NCI-H1436 treated with DMSO at 0.1 percent for 48 hours (cell line): ENCODE results near the gene LRRC3B.

Experiments used
- DNase-seq: peaks from one replicate; lab custom pipeline; 2025; lab: John Stamatoyannopoulos, UW

The LRRC3B gene

DNA sequence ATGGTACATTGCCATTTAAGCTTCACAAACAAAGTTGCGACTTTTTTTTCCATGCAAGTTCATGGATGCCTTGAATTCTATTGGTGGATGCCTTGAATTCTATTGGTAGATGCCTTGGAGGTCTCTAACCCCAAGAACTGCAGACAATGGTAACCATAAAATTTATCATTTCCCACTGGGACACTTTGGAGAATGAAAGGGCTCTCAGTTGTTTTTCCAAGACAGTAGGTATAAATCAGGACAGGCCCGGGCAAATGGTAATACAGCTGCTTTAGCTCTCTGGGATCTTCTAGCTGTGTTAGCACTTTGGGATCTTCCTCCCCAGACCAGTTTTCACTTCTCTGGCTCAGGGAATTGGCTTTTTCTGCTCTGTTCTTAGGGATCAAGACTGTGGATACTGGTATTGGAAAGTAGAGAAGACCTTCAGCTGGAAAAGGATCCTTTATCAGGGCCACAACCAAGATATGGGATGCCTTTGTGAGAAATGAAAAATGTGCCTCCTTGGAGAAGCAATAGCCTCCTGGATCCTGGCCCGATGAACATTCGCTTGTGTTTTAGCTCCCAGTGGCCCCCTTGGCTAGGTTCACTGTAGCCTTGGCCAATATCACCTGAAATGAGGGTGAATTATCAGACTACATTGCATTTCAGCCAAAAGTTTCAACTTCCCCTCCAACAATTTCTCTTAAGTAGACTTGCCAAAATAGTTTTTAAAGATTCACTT is 8.3 kb downstream of the LRRC3B start:
- no peak for DNase-seq

DNA sequence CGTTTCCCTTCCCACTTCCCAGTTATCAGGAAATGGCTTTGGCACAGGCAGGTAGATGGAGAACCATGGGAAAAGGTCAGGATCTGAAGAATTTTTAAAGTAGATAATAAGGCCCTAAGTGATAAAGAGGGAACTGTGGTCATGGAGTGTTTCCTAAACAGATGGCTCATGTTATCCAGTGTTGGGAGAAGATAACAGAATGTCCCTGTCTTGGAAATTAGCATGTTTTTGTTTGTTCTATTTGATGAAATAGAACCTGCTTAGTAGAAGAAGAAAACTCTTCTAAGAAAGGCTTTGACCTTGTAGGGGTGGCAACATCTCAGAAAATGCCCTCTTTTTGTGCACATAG is 8.8 kb downstream of the LRRC3B start:
- no peak for DNase-seq

DNA sequence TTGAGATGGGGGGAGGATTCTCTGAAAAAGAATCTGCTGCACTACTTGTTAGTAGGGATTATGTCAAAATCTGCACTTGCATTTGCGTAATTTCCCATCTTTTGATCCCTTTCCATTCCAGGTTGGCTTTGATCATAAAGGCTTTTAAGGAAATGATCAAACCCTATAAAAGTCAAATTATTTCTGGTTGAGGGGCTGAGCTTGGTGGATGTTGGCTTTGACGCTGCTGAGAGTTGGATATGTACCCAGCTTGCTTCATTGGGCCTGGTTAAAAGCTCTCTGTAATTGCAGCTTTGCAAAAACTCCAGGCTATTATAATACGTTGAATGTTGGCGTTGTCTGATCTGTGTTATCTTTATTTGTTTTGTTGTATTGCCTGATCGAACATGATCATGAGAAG is 12.0 kb downstream of the LRRC3B start:
- DNase-seq, result no peak

DNA sequence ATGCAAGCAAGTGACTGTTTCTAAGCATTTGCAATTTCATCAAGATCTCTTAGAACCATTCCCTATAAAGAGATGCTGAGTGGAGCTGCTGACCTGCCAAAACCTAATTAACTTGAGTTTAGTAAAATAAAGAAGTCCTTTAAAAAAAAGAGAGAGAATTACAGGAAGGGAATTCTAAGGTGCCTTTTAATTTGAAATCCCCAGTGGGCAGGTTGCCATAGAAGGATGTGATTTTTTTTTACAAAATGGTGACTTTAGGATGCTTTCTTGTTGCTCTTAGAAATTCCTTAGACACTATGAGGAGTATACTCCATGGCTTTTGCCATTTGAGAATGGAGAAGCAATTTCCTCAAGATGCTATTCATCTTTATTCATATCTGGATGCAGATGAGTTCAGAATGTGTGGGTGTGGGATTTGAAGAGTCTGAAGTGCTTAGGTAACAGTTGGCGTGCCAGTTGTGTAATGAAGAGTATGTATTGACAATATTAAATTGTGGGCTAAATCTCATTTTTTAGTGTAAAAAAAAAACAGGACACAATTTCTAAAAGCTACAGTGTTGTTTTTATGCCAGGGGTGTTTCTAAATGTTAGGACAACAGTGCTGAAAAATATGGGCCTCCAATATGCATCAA is 13.6 kb downstream of the LRRC3B start:
- DNase-seq, result no peak

DNA sequence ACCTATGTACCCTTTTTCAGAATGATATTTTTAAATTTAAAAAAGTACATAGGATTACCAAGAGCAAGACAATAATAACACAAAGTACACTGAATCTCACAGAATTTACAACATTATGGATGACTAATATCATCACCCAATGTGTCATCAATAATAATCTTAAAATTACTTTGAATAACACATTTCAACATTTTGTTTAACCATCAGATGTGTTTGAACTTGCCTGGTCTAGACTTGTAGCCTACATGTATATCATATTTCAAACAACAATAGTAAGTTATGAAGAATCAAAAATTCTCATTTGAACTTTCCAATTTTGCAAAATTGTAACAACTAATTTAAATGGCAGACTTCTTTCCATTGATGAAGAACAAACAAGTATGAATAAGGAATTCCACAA is 15.1 kb downstream of the LRRC3B start:
- DNase-seq, result no peak

GRCh38 chr3:26638113-26638512 is 15.5 kb downstream of the LRRC3B start:
- no peak for DNase-seq

DNA sequence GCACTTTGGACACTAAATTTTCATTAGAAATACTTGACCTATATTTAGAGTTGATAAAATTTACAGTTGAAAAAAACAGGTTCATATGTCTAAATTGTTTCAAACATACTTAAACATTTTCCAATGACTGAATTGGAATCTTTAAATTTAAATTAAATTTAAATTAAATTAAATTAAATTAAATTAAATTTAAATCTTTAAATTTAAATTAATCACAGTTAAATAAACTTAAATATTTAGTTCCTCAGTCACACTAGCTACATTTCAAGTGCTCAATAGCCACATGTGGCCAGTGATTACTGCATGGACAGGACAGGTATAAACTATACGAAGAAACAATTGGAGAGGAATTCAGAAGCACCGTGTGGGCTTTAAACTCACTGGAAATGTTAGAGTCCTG is 16.8 kb downstream of the LRRC3B start:
- no peak for DNase-seq

DNA sequence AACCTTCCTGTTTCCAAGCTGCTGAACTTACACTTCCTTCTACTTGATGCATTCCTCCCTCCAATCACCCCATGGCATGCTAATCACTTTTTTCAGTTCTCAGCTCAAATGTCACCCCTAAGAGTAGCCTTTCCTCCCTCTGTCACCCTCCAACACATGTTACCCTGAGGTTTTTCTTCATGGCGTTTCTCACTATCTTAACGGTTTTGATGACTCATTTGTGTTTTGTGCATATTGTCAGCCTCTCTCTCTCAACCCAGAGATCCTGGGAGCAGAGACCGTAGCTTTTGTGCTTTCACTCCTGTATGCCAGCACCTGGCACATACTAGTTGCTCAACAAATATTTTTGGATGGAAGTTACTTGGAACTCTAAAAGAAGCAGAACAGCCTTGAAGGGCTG is 24.5 kb downstream of the LRRC3B start:
- DNase-seq, result no peak

- DNase-seq, result no peak
Measured at GRCh38 chr3:26648461-26648860, 25.9 kb downstream of the LRRC3B start.

DNA sequence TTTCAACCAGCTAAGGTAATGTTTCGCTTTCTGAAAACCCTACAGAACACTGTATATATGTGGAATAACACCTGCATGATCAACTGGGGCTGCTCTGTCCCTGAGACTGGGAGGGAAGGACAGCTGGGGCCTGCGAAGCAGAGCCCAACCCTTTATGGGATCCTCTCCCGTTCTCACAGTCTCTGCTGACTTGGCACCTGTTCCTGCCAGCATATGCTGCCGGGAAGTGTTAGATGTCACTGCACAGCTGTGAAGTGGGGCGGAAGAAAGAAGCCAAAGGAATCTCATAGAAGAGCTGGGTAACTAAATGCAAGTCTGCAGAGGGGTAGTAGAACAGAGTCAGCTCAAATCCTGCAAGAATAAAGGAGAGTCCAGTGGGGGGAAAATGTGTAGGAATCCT is 29.6 kb downstream of the LRRC3B start:
- DNase-seq, result no peak

DNA sequence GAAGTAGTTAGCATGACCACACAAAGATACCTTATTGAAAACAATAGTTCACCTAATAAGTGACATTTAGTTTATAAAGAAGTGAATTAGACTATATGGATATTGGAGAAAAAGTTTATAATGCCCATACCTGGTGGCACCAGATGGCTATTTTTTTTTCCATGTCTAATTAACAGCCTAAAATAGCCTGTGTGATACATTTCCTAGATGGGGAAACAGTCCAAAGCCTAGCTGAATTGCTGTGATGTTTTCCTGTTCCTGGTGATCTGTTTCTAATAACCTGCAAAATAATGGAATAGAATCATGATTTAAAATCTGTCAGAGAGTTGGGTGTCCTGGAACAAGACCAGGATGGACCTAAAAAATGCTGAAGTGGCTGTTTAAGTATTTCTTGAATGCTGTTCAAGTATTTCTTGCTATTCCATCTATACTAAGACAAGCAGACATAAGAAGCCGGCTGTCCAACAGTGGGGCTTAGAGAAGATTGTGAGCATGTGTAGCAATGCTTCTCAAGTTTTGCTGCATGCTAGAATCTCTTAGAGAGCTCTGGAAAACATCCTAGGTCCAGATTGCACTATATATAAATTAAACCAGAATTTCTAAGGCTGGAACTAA is 31.3 kb downstream of the LRRC3B start:
- DNase-seq, result no peak

DNA sequence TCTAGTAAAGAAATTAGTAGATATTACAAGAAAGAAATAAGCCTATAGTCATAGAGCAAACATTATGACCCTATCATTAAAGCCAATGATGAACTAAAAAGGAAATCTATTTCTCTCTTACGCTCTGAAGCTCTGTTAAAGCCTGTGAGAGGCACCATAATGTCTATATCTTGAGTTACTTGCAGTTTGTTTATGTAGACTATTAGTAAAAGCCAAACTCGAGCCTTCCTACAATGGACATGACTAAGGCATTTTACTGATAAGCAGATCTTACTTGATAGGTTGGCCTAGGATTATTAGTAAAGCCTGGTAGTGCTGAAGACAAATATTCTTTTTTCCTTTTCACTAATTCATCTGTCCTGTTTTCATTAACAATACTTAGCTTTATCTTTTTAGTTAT is 32.7 kb downstream of the LRRC3B start:
- no peak for DNase-seq

- DNase-seq, result no peak
Measured at GRCh38 chr3:26657348-26657976, 34.9 kb downstream of the LRRC3B start.

DNA sequence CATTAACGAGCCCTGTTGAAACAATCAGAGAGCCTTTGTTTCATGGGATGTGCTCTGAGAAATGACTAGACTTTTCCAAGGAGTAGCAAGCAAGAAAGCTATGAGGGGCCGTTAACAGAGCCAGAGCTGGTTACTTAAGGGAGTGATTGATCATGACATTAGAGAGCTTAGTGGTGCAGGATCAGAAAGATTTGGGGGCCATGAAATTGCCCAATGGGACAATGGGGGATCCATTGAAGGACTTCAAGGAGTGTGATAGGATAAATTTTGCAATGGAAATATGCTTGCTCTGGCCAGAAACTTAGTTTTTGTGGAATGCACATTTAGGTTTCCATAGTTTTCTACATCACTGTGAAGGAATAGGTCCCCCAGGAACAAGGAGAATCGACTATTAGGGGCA is 45.6 kb downstream of the LRRC3B start:
- no peak for DNase-seq

- DNase-seq, result no peak
Measured at GRCh38 chr3:26668696-26669095, 46.1 kb downstream of the LRRC3B start.

GRCh38 chr3:26675336-26675735 is 52.8 kb downstream of the LRRC3B start:
- no peak for DNase-seq

DNA sequence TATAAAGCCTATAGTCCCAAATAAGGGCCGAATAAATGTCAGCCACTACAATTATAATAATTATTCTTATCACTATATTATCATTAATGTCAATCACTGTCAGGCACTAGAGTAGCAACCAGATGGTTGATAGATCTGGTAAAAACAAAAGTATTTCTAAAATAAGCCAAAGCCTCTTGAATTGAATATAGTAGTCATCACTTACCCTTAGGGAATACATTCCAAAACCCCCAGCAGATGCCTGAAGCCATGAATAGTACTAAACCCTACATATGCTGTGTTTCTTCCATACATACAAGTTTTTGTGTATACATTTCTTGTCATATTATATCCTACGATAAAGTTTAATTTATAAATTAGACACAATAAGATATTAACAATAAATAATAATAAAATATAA is 59.1 kb downstream of the LRRC3B start:
- no peak for DNase-seq

- DNase-seq, result no peak
Measured at GRCh38 chr3:26682406-26682805, 59.8 kb downstream of the LRRC3B start.

DNA sequence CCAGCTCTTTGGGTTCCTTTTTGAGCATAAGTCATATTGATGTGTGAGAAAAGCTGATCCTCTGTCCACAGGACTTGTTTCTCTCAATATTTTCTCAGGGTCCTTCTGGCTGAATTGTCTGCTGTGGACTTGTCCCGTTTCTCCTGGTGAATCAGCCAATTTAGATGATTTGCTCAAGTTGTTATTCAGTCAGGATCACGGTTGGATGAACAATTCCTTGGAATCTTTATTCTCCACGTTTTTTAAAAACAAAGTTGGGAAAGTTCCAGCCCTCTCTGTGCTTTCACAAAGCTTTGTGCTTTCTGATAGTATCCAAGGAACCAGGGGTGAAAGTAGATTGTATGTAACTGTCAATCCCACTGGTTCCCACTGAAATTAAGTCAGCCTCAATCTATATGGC is 61.3 kb downstream of the LRRC3B start:
- no peak for DNase-seq

DNA sequence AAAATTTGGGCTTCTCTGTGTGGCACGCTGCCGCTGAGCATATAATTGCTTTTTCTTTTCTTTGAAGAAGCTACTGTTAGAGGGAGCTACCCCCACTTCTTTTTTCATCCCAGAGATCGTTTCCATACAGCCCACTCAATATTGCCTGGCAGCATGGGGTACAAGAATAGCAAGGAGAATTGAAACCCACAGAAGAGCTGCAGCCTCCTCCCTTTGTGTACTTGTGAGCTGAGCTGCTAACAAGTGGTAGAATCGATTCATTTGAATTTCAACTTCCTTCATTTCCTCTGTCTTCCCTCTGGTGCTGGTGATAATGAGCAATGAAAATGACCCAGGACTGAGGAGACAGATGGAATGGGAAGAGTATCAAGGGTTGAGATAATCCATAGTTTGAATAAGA is 64.9 kb downstream of the LRRC3B start:
- DNase-seq, result no peak

- no peak for DNase-seq
Measured at GRCh38 chr3:26699553-26699952, 77.0 kb downstream of the LRRC3B start.

DNA sequence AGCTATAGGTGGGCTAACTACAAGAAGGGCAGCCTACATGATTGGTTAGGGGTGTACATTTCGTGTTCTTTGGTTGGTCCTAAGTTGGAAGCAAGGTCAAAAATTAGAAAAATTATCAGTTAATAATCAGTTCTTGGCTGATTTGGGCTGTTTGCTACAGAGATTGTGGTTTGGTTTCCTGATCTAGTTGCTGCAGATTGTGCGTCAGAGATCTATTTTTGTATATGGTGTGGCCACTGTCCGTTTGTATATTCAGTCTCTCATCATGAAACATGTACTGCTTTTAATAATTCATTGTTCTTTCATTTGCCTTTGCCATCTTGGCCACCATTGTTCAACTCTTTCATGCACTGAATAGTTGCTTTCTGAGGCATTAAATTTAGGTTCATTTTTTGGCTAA is 80.9 kb downstream of the LRRC3B start:
- no peak for DNase-seq

GRCh38 chr3:26704736-26705135 is 82.2 kb downstream of the LRRC3B start:
- DNase-seq, result no peak
